OCI-LY7 (cell line): ENCODE data around the gene CAPN5.
"Not testable (repeated sequence)": the region's sequence is repeated elsewhere in the genome, so short reads cannot be mapped to it uniquely, and the experiment has no call there.

Experiments used
- EZH2phosphoT487 ChIP-seq: fragments of 200-600 bp; sonication (generic); IDR thresholded peaks from 2 replicates; pipeline ENCODE4 v1.6.1; 2018; ENCODE audit warnings: low read depth, borderline replicate concordance, mild to moderate bottlenecking, mixed run types, antibody characterized with exemption, low read length, moderate library complexity, mixed read lengths
- TF ChIP-seq, protein P1 (sequence below): fragments of 200-600 bp; sonication (generic); conservative IDR thresholded peaks from 2 replicates; pipeline ENCODE4 v1.5.1; 2014; ENCODE audit warnings: mild to moderate bottlenecking, antibody characterized with exemption, low read length, moderate library complexity, mixed read lengths

DNA sequence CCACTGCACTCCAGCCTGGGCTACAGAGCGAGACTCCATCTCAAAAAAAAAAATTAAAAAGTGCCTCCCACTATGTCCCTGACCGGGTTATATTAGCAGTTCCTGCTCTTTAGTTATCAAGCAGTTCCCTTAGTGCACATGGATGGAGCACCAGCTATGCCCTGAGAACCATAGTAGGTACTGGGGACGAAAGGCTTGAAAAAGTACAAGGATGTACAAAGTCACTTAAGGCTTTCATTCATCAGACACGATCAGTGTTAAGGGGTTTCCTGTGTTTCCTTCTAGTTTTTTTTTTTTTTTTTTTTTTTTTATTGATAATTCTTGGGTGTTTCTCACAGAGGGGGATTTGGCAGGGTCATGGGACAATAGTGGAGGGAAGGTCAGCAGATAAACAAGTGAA lies 30.4 kb downstream of the CAPN5 start:
- not testable (repeated sequence) for TF ChIP-seq EZH2phosphoT487
- TF ChIP-seq, protein P1, sequence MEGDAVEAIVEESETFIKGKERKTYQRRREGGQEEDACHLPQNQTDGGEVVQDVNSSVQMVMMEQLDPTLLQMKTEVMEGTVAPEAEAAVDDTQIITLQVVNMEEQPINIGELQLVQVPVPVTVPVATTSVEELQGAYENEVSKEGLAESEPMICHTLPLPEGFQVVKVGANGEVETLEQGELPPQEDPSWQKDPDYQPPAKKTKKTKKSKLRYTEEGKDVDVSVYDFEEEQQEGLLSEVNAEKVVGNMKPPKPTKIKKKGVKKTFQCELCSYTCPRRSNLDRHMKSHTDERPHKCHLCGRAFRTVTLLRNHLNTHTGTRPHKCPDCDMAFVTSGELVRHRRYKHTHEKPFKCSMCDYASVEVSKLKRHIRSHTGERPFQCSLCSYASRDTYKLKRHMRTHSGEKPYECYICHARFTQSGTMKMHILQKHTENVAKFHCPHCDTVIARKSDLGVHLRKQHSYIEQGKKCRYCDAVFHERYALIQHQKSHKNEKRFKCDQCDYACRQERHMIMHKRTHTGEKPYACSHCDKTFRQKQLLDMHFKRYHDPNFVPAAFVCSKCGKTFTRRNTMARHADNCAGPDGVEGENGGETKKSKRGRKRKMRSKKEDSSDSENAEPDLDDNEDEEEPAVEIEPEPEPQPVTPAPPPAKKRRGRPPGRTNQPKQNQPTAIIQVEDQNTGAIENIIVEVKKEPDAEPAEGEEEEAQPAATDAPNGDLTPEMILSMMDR: not testable (repeated sequence)
